Vagina (tissue), 2 donors: ENCODE data around the gene C16orf87.

ENCODE experiments used
- CTCF ChIP-seq, 3 experiments: fragments of 450-650 bp in 2 of 3; fragments of 200-600 bp in 1 of 3; sonication (generic) in 1 of 3; IDR thresholded peaks; one replicate each; pipeline ENCODE4 v1.5.1; 2017 to 2019; ENCODE audit warnings: antibody characterized with exemption in 3 of 3, mild to moderate bottlenecking in 2 of 3, moderate library complexity in 2 of 3
- POLR2A ChIP-seq, 2 donors: fragments of 450-650 bp; IDR thresholded peaks; one replicate each; pipeline ENCODE4 v1.6.1; 2017; ENCODE audit warnings: antibody characterized with exemption in 2 of 2, mild to moderate bottlenecking in 2 of 2, moderate library complexity in 2 of 2

DNA sequence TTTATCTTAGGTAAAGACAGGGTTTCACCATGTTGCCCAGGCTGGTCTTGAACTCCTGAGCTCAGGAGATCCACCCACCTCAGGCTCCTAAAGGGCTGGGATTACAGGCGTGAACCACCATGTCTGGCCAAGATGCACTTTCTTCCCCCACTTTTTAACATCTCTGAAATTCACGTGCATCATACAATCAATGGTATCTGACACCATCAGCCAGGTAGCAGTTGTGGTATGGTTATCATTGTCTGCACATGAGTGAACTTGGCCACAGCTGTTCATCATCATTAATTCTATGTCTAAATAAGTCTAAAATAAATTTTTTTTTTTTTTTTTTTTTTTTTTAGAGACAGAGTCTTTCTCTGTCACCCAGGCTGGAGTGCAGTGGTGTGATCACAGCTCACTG lies 48.7 kb downstream of the C16orf87 start:
- TF ChIP-seq POLR2A (IDR thresholded peaks at IDR 0.05) = no peak
- no peak for TF ChIP-seq CTCF (IDR thresholded peaks at IDR 0.05)
